HG03280 (cell line): ENCODE data around the gene ZC3H13.
"Not testable (repeated sequence)": the region's sequence is repeated elsewhere in the genome, so short reads cannot be mapped to it uniquely, and the experiment has no call there.

Experiments
- ATAC-seq: cut with Tn5 transposase; IDR thresholded peaks from one replicate; pipeline ENCODE4 v1.9.1; 2021; ENCODE audit warnings: mild to moderate bottlenecking, moderate library complexity; ENCODE audit not compliant: unreplicated experiment

ZC3H13 gene

GRCh38 chr13:46015366-46015765 is 37.2 kb downstream of the ZC3H13 start:
- ATAC-seq = no peak

GRCh38 chr13:46012404-46012803 is 40.1 kb downstream of the ZC3H13 start:
- ATAC-seq = no peak

GRCh38 chr13:46010148-46010547 is 42.4 kb downstream of the ZC3H13 start:
- no peak for ATAC-seq

- no peak for ATAC-seq
Observed at GRCh38 chr13:46008631-46009030, 43.9 kb downstream of the ZC3H13 start.

- ATAC-seq = no peak
Observed at GRCh38 chr13:46006688-46007452, 45.7 kb downstream of the ZC3H13 start.

GRCh38 chr13:46004491-46004890 is 48.1 kb downstream of the ZC3H13 start:
- ATAC-seq = no peak

- ATAC-seq = no peak
Observed at GRCh38 chr13:45996631-45997030, 55.9 kb downstream of the ZC3H13 start.

- no peak for ATAC-seq
Observed at GRCh38 chr13:45995245-45995644, 57.3 kb downstream of the ZC3H13 start.

- ATAC-seq = no peak
Observed at GRCh38 chr13:45994752-45995151, 57.8 kb downstream of the ZC3H13 start.

- ATAC-seq = no peak
Observed at GRCh38 chr13:45989607-45990006, 62.9 kb downstream of the ZC3H13 start.

GRCh38 chr13:45981127-45981526 is 71.4 kb downstream of the ZC3H13 start:
- ATAC-seq = not testable (repeated sequence)

- no peak for ATAC-seq
Observed at GRCh38 chr13:45975337-45975736, 77.2 kb downstream of the ZC3H13 start.

GRCh38 chr13:45974500-45974899 is 78.0 kb downstream of the ZC3H13 start:
- no peak for ATAC-seq

GRCh38 chr13:45967589-45967988 is 85.0 kb downstream of the ZC3H13 start:
- no peak for ATAC-seq

GRCh38 chr13:45966715-45967114 is 85.8 kb downstream of the ZC3H13 start:
- no peak for ATAC-seq

- no peak for ATAC-seq
Observed at GRCh38 chr13:45961468-45961867, 91.1 kb downstream of the ZC3H13 start.

- ATAC-seq = no peak
Observed at GRCh38 chr13:45954836-45955800, 97.4 kb downstream of the ZC3H13 start.

GRCh38 chr13:45953082-45953481 is 99.5 kb downstream of the ZC3H13 start:
- ATAC-seq = no peak

GRCh38 chr13:45951724-45952123 is 100.8 kb downstream of the ZC3H13 start:
- no peak for ATAC-seq

GRCh38 chr13:45951166-45951565 is 101.4 kb downstream of the ZC3H13 start:
- ATAC-seq = no peak

- ATAC-seq = no peak
Observed at GRCh38 chr13:45950386-45951000, 102.1 kb downstream of the ZC3H13 start.
